ENCODE measurements around the gene CDC37L1.
"Not testable (repeated sequence)": the region's sequence is repeated elsewhere in the genome, so short reads cannot be mapped to it uniquely, and the experiment has no call there.

CDC37L1 gene

GRCh38 chr9:4679268-4680172 is at the start of gene CDC37L1:
Gene CDC37L1, plus strand, starts transcription at chr9:4679569. Its CDS starts 199 bp downstream, at chr9:4679768.
- peak; percentile 99 for DNase-seq

DNA sequence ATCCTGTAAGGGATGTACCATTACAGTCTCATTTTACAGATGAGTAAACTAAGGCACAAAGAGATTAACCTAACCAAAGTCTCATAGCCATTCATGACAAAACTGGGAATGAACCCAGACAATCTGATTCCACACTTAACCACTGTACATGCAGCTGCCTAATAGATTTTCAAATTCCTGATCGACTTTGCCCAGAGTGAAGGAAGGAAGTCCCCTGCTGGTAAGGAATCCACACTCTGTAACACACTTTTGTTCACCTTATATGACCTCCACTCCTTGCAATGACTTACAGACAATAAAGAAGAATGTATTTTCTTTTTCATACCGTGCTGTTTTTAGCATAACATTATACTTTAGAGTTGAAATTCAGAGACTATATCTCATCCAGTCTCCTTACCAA is 48.5 kb upstream of the CDC37L1 start:
- no peak for DNase-seq

- DNase-seq = no peak
Measured at GRCh38 chr9:4638968-4639367, 40.4 kb upstream of the CDC37L1 start.

DNA sequence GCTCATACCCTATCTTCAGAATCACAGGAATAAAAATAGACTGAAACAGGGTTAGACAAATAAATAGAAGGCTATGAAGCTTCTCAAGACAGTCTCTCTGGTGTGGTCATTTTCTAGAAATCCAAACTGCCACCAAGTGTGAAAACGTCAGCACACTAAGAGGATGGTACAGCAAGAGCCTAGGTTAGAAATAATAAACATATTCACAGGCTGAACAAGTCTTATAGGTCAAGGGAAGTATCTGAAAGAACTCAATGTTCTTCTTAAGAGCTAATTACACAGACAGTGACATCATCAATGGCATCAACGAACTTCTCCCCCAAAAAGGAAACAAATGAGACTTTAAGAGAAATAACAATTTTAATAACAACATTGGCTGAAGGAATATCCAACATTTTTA is 39.9 kb upstream of the CDC37L1 start:
- no peak for DNase-seq

DNA sequence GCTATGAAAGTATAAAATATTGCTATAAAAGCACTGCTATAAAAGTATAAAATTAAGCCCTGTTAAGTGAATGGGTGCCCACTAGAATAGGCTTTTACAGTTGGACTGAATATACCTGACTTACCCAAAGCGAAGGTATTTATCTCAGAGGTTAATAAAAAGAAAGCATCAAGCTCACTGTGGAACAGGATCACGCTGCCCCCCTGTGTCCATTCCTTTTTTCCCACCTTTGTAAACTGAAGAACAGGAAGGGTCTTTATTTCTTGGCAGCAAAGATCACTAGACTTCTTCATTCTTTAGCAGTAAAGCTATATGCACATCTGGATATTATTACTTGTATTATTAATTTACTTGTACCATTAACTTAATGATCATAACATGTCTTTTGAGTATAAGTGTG is 39.3 kb upstream of the CDC37L1 start:
- DNase-seq = peak; percentile 46

- no peak for DNase-seq
Measured at GRCh38 chr9:4642351-4642750, 37.0 kb upstream of the CDC37L1 start.

DNA sequence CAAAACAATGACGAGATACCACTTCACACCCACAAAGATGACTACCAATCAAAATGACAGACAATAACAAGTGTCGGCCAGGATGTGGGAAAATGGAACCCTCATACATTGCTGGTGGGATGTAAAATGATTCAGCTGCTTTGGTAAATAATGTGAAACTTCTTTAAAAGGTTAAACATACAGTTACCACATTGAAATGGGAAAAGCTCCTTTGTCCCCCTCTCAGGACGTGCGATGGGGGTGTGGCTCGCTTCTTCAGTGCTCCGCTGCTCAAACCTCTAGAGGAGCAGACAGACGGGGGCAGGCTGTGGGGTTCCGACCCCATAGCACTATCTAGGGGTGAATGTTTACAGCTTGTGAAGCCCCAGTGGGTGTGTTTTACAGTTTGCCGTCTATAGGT is 25.3 kb upstream of the CDC37L1 start:
- DNase-seq = peak; percentile 16

DNA sequence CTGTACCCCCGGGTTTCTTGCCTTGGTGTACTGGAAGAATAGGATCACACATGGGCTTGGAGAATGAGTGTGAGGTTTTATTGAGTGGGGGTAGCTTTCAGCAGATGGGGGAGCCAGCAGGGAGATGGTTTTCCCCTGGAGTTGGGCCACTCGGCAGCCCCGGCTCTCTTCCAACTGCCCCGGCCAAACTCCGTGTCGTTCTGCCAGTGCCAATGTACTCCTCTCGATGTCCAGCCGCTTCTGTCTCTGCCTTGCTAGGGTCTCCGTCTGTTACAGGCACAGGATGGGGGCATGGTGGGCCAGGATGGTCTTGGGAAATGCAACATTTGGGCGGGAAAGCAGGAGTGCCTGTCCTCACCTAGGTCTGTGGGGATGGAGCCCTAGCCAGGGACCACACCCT is 24.8 kb upstream of the CDC37L1 start:
- no peak for DNase-seq

GRCh38 chr9:4656196-4656595 is 23.2 kb upstream of the CDC37L1 start:
- DNase-seq = not testable (repeated sequence)

- DNase-seq = no peak
Measured at GRCh38 chr9:4656621-4657020, 22.7 kb upstream of the CDC37L1 start.

DNA sequence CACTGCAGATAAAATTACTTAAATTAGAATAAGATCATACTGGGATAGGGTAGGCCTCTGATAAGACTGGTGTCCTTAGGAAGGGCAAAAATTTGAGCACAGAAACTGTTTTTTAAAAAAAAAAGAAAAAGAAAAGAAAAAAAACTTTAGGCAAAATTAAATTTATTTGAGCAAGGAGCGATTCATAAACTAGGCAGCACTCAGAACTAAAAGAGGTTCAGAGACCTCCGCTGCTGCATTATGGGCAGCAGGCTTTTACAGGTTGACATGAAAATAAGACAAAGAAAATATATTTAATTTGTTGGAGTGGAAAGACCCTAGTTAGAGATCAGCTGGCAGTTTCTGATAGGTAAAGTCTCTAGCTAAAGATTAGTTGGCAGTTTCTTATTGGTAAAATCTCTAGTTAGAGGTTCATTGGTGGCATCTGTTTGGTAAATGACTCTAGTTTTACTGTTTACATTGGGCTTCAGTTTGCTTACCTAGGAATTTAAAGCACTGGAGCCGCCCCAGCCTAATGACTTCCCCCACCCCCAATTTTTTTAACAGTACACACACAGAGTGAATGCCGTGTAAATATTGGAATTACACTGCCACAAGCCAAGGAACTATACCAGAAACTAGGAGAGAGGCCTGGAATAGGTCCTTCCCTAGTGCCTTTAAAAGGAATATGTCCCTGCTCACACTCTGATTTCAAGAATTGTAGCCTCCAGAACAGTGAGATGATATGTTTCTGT is 21.8 kb upstream of the CDC37L1 start:
- DNase-seq = no peak

DNA sequence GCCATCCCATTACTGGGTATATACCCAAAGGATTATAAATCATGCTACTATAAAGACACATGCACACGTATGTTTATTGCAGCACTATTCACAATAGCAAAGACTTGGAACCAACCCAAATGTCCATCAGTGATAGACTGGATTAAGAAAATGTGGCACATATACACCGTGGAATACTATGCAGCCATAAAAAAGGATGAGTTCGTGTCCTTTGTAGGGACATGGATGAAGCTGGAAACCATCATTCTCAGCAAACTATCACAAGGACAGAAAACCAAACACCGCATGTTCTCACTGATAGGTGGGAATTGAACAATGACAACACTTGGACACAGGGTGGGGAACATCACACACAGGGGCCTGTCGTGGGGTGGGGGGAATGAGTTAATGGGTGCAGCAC is 18.7 kb upstream of the CDC37L1 start:
- DNase-seq = not testable (repeated sequence)

GRCh38 chr9:4661165-4661564 is 18.2 kb upstream of the CDC37L1 start:
- no peak for DNase-seq

DNA sequence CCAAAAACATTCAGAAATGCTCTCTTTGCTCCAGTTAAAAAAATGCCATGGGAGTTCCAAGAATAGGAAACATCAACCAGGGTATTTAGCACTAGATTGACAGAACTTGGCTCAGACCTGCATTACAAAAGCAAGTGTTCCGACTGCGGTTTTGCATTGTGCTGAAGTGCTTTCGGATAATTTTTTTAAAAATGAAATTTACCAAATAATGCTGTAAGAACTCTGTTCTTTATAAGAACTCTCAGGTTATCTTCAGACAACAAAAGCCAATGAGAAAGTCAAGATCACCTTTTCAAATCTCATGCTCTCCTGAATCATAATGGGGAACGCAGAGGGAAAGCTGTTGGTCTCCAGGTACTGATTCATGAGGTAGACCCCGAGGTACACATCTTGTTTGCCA is 17.8 kb upstream of the CDC37L1 start:
- DNase-seq = peak; percentile 19

DNA sequence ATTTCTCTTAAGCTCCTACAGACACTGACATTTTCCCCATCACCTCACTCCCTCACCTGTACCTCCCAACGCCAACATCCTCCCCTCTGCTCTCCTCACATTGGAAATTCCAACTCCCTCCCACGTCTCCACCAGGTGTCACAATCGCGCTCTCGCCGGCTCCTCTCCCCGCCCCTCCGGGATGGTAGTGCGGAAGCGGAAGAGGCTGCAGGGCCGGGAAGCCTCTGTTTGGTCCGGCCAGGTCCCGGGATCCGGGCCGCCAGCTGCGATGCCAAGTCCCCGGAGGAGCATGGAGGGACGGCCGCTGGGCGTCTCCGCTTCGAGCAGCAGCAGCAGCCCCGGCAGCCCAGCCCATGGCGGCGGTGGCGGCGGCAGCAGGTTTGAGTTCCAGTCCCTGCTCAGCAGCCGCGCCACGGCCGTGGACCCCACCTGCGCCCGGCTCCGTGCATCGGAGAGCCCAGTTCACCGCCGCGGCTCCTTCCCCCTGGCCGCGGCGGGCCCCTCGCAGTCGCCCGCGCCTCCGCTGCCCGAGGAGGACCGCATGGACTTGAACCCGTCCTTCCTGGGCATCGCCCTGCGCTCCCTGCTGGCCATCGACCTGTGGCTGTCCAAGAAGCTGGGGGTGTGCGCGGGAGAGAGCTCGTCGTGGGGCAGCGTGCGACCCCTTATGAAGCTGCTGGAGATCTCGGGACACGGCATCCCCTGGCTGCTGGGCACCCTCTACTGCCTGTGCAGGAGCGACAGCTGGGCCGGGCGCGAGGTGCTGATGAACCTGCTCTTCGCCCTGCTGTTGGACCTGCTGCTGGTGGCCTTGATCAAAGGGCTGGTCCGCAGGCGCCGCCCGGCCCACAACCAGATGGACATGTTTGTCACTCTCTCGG is 17.0 kb upstream of the CDC37L1 start, which contains the start of gene PLPP6:
Gene PLPP6 (plus strand): TSS at position 187 of the 881 bp plus-strand sequence. CDS start 82 bp downstream, at position 269.
- peak; percentile 78 for DNase-seq

- DNase-seq = peak; percentile 40
Measured at GRCh38 chr9:4662989-4663792, 16.2 kb upstream of the CDC37L1 start.

DNA sequence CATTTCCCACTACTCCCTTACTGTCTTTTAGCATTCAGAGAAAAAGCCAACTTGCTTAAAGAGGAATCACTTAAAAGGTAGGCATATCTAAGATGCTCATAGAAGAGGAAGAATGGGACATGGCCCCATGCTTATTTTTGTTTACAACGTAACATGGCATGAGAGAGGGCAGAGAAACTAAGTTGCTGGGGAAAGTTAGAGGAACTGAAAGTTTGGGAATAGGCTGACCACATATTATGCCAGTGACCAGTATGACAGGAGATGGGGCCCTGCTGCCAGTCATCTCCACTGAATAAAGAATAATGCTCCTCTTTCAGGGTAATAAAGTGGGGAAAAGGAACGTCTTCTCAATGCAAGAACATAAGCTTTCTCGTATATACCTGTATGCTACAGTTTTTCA is 15.4 kb upstream of the CDC37L1 start:
- DNase-seq = no peak

GRCh38 chr9:4665357-4665756 is 14.0 kb upstream of the CDC37L1 start:
- DNase-seq = no peak

GRCh38 chr9:4666042-4666699 is 13.2 kb upstream of the CDC37L1 start, which contains the start of gene SPATA6L:
Gene SPATA6L, minus strand, starts transcription at chr9:4666480. Its CDS starts 230 bp downstream, at chr9:4666250.
- peak; percentile 40 for DNase-seq

GRCh38 chr9:4667681-4668080 is 11.7 kb upstream of the CDC37L1 start:
- DNase-seq = peak; percentile 37

DNA sequence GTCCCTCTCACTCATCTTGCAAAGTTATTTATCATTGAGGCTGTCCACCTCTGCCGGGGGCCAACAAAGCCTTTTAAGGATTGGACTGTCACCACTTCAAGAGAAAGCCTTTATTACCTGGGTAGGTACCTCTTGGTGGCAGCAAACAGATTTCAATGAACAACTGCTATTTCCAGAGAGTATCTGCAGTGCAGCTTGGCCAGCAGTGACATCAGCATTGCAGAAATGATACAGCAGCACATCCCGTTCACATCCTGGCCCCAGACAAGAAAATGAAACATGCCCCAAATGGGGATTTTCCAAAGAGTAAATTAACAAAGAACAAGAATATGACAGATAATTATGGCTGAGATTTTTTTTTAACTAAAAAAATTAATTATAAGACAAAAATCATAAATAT is 10.8 kb upstream of the CDC37L1 start:
- no peak for DNase-seq
